Measurements from ENCODE around the gene LZIC. TPM values are rescaled to one million over a fixed set of nuclear protein-coding genes. Genes with fewer than 3 reads are reported as not detected.

LZIC gene
- total RNA-seq, 1 donor from 2014 or later, result 33.6 TPM

GRCh38 chr1:9882945-9883303 lies 60.3 kb downstream of the LZIC start:
- H3K4me3 ChIP-seq (ENCODE audit: low read depth, low read length), result no peak overlapping the region
- H3K27me3 ChIP-seq (ENCODE audit: control insufficient read depth, insufficient read depth, low read length), result no peaks in the 10 kb centered on the region
- no peak for DNase-seq (ENCODE audit: low read depth)
- TF ChIP-seq, protein P1, sequence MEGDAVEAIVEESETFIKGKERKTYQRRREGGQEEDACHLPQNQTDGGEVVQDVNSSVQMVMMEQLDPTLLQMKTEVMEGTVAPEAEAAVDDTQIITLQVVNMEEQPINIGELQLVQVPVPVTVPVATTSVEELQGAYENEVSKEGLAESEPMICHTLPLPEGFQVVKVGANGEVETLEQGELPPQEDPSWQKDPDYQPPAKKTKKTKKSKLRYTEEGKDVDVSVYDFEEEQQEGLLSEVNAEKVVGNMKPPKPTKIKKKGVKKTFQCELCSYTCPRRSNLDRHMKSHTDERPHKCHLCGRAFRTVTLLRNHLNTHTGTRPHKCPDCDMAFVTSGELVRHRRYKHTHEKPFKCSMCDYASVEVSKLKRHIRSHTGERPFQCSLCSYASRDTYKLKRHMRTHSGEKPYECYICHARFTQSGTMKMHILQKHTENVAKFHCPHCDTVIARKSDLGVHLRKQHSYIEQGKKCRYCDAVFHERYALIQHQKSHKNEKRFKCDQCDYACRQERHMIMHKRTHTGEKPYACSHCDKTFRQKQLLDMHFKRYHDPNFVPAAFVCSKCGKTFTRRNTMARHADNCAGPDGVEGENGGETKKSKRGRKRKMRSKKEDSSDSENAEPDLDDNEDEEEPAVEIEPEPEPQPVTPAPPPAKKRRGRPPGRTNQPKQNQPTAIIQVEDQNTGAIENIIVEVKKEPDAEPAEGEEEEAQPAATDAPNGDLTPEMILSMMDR (IDR thresholded peaks at IDR 0.05; ENCODE audit: insufficient read depth, low read length, poor library complexity, severe bottlenecking), result no peak
- H3K36me3 ChIP-seq (ENCODE audit: control insufficient read depth, insufficient read depth, low read length), result no peaks in the 10 kb centered on the region

DNA sequence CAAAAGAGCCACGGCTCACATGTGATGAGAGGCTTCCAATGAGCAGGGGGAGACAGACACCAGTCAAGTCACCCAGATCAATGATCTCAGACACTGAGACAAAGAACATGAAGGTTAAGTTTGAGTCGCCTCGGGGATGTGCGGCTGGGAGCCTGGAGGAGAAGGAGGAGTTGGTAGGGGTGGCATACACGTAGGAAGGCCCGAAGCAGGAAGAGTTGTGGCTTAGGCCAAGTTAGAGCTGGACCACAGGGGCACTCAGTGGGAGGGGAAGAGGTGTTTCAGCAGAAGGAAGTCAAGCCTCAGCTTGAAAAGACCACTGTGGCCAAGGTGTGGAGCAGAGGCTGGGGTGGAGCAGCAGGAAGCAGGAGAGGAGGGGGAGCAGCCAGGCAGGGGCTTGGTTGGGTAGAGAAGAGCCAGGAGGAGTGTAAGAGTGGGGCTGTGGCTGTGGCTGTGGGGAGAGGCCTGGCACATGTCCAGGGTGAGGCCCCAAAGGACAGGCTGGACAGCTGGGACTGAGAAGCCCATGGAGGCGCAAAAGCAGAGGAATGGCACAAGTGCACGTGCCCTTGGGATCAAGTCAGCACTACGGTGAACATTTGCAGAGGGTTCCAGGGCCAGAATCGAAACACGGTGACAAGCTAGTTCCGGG lies 60.8 kb downstream of the LZIC start:
- no peaks in the 10 kb centered on the region for H3K27me3 ChIP-seq (ENCODE audit: control insufficient read depth, insufficient read depth, low read length)
- no peaks in the 10 kb centered on the region for H3K36me3 ChIP-seq (ENCODE audit: control insufficient read depth, insufficient read depth, low read length)
- TF ChIP-seq, protein P1 (IDR thresholded peaks at IDR 0.05; ENCODE audit: insufficient read depth, low read length, poor library complexity, severe bottlenecking), result no peak
- H3K4me3 ChIP-seq (ENCODE audit: low read depth, low read length), result no peak overlapping the region
- no peak for DNase-seq (ENCODE audit: low read depth)

- TF ChIP-seq, protein P1 (IDR thresholded peaks at IDR 0.05; ENCODE audit: insufficient read depth, low read length, poor library complexity, severe bottlenecking), result no peak
- Histone ChIP-seq H3K27me3 (ENCODE audit: control insufficient read depth, insufficient read depth, low read length) (no peaks in the 10 kb centered on the region), H3K36me3 (ENCODE audit: control insufficient read depth, insufficient read depth, low read length) (no peaks in the 10 kb centered on the region)
Observed at GRCh38 chr1:9881838-9882249, 61.3 kb downstream of the LZIC start.

More at GRCh38 chr1:9881838-9882249, 61.3 kb downstream of the LZIC start:
- no peak overlapping the region for H3K4me3 ChIP-seq (ENCODE audit: low read depth, low read length)
- DNase-seq (ENCODE audit: low read depth), result no peak

Other genes starting within 250 kb of the LZIC start
- 115 TPM in 2 replicates for gene CLSTN1, start 119.4 kb downstream of the LZIC start, total RNA-seq
- 27.4 and 28.6 TPM in 2 replicates for gene CTNNBIP1, start 33.1 kb downstream of the LZIC start, total RNA-seq
- gene NMNAT1, start 84 bp upstream of the LZIC start, total RNA-seq, result 7.6 and 8.9 TPM in 2 replicates
- 11.1 and 14.8 TPM in 2 replicates for gene RBP7, start 53.8 kb upstream of the LZIC start, total RNA-seq
- 45.0 and 47.1 TPM in 2 replicates for gene UBE4B, start 89.6 kb upstream of the LZIC start, total RNA-seq